ENCODE data around the gene LAMA2.

LAMA2 gene

GRCh38 chr6:129236001-129236517 lies 353.1 kb downstream of the LAMA2 start:
- DNase-seq = no peak

DNA sequence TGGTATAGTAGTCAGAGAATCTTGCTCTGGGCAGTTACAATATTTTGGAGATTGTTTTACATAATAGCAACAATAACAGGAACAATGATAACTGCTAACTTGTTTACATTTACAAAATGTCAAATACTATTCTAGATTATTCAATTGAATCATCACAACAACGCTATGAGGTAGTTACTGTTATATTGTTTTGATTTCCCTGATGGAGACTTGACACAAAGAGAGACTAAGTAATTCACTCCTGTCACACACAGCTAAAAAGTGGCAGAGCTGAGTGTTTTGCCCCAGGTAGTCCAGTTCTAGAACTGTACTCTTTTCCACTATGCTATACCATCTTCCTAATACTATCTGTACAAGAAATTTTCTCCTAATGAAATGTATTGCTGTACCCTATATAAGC lies 356.1 kb downstream of the LAMA2 start:
- DNase-seq = no peak

DNA sequence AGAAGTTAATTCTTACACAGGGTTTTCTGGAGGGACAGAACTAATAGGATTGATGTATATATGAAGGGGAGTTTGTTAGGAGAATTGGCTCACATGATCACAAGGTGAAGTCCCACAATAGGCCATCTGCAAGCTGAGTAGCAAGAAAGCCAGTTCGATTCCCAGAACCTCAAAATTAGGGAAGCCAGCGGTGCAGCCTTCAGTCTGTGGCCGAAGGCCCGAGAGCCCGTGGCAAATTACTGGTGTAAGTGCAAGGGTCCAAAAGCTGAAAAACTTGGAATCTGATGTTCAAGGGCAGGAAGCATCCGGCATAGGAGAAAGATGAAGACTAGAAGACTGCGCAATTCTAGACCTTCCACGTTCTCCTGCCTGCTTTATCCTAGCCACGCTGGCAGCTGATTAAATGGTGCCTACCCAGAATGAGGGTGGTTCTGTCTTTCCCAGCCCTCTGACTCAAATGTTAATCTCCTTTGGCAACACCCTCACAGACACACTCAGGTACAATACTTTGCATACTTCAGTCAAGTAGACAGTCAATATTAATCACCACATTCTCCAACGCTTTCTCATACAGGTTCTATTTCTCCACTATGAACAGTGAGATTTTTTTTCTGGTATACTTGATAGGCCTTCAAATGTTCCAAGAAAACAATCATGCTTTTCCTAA lies 357.0 kb downstream of the LAMA2 start:
- no peak for DNase-seq

GRCh38 chr6:129240492-129240853 lies 357.5 kb downstream of the LAMA2 start:
- no peak for DNase-seq

DNA sequence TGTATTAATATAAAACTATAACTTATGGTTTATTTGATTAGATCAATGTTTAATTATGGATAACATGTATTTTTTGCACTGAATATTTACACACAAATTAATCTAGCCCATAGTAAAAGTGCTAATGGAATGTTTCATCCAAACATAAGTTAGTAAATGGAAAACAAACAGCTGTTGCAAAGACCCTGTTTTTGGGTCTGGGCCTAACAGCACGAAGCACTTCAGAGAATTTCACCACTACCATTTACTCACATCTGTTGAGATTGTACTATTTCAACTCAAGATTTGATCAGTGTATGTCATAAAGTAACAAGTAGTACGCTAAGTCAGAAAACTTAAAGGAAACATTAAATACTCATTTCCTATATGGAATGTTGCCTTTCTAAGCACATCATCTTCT lies 359.6 kb downstream of the LAMA2 start:
- no peak for DNase-seq

- no peak for DNase-seq
Observed at GRCh38 chr6:129243377-129243776, 360.4 kb downstream of the LAMA2 start.

DNA sequence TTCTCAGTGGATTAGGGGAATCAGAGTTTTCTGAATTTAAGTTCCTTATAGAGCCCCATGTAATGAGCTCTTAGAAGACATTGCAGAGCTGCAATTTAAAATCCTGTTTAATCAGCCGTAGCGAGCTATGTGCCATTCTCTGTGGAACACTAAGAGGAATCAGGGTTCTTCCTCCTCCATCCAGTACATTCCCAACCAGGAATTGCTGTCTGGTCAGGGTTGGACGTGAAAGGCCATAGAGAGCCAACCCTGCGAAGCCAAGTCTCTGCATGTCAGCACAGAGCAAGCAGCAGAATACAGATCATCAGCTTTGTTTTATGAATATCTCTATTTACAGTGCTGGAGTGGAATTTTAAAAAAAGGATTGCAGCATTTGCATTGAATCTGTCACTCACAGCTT lies 366.0 kb downstream of the LAMA2 start:
- DNase-seq = no peak

DNA sequence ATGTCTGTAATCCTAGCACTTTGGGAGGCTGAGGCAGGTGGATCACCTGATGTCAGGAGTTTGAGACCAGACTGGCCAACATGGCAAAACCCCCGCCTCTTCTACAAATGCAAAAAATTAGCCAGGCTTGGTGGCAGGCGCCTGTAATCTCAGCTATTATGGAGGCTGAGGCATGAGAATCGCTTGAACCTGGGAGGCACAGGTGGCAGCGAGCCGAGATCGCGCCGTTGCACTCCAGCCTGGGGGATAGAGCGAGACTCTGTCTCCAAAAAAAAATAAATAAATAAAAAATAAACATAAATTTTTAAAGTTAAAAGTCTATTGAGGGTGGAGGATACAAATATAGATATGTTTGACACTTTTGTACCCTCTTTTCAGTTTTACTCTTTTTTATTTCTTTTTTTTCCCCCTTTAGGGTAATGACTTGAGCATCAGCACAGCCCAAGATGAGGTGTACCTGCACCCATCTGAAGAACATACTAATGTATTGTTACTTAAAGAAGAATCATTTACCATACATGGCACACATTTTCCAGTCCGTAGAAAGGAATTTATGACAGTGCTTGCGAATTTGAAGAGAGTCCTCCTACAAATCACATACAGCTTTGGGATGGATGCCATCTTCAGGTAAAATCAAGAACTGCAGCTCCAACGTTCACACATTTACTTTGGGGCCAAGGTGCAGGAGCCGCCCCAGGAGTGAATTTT lies 368.9 kb downstream of the LAMA2 start:
- no peak for DNase-seq

GRCh38 chr6:129252377-129253071 lies 369.6 kb downstream of the LAMA2 start:
- DNase-seq = no peak

DNA sequence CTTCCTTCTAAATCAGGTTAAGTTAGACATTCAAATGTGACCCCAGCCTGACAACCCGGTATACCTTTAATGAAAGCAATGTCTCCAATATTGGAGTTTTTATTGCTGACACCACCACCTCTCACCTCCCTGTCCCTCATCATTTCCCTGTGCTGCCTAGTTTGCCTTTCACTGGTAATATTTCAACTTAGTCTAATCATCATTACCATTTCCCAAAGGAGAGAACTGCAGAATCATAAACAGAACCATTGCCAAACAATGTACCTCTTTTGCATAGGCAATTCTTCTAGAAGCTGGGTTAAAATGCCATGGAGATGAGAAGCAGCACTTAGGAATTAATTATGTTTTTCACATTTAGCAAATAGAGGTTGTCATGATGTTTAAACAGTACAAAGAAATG lies 370.3 kb downstream of the LAMA2 start:
- DNase-seq = no peak

GRCh38 chr6:129253727-129254126 lies 370.8 kb downstream of the LAMA2 start:
- no peak for DNase-seq

DNA sequence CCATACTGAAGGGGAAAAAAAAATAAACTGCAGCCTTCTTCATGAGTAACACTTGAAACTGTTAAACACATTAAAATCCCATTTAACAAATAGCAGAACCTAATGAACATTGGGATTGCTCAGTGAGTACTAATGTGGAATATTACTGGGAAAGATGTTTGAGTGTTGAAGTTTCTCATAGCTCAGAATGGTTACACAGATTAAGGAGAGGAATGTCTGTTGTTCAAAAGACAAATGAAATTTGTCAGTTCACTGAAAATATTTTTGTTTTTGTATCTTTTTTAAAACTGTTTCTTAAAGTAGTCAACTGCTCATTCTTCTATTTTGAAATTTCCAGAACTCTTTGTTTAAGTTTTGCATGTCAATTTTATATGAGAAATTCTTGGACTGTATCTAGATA lies 374.3 kb downstream of the LAMA2 start:
- no peak for DNase-seq

- DNase-seq = no peak
Observed at GRCh38 chr6:129262661-129263060, 379.7 kb downstream of the LAMA2 start.

- DNase-seq = no peak
Observed at GRCh38 chr6:129263176-129263575, 380.2 kb downstream of the LAMA2 start.

DNA sequence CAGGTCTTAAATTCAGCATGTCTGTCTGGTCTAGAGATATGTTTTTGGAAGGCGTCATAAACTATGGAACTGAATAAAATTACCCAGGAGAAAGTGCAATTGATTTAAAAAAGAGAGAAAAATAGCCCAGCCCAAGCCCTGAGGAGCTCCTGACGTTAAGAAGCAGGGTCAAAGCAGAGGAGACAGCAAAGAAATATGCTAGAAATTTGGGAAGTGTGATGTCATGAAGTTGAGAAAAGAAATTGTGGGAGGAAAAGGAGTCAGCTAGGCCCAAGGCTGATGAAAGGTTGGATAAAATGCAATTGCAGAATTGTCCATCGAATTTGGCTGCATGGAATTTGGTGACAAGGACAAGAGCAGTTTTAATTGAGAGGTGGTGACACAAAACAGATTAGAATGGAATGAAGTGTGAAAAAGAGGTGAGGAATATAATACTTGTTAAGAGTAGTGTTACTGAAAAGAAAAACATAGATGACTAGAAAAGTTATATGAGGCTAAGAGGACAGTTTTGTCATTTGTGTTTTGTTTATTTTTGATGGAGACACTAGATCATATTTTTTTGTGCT lies 381.6 kb downstream of the LAMA2 start:
- no peak for DNase-seq

DNA sequence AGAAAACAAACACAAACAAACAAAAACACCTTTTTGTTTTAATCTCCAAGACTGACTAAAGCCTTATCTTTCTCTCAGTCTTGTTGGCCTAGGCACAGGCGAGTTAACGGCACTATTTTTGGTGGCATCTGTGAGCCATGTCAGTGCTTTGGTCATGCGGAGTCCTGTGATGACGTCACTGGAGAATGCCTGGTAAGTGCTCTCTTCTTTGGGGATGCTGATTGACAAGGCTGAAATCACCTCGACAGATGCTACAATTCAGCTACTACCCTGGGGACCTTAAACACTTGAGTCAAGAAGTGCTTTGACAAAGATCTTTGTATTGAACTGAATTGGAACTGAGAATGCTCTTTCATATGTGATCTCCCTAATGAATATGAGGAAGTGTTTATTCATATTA lies 384.1 kb downstream of the LAMA2 start:
- DNase-seq = no peak

- no peak for DNase-seq
Observed at GRCh38 chr6:129269076-129269475, 386.1 kb downstream of the LAMA2 start.

DNA sequence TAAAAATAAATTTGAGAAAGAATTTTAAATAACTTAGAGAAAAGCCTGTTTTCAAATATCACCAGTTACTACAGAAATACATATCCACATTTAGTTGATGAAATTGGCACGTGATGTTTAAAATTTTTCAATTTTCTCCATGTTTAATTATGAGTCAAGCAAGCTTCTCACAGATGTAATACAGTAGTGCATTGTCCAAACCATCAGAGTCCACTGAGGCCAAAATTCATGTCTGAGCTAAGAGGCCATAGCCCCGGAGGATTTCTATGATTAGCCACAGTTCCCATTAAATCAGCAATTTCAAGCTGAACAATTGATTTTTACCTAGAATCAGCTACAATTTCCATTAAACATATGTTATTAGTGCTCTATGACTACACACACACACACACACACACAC lies 387.0 kb downstream of the LAMA2 start:
- DNase-seq = no peak

- DNase-seq = no peak
Observed at GRCh38 chr6:129270450-129270849, 387.5 kb downstream of the LAMA2 start.

DNA sequence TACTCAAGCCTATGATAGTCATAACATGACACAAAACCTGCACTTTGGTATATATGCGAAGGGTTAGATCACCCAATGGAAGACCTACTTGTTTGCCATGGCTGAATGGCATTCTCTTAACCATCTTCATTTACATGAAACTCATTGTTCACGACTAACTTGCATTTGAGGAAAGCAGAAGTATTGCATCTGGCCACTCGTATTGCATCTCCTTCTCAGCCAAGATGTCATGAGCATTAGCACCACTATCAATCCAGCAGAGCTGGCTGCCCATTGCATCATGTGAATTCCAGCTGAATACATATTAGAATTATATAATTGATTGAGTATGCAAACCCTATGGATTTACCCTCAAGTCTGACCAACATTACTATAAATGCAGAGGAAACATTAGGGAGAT lies 390.2 kb downstream of the LAMA2 start:
- no peak for DNase-seq

- DNase-seq = no peak
Observed at GRCh38 chr6:129276461-129276860, 393.5 kb downstream of the LAMA2 start.

GRCh38 chr6:129276986-129277385 lies 394.0 kb downstream of the LAMA2 start:
- no peak for DNase-seq

DNA sequence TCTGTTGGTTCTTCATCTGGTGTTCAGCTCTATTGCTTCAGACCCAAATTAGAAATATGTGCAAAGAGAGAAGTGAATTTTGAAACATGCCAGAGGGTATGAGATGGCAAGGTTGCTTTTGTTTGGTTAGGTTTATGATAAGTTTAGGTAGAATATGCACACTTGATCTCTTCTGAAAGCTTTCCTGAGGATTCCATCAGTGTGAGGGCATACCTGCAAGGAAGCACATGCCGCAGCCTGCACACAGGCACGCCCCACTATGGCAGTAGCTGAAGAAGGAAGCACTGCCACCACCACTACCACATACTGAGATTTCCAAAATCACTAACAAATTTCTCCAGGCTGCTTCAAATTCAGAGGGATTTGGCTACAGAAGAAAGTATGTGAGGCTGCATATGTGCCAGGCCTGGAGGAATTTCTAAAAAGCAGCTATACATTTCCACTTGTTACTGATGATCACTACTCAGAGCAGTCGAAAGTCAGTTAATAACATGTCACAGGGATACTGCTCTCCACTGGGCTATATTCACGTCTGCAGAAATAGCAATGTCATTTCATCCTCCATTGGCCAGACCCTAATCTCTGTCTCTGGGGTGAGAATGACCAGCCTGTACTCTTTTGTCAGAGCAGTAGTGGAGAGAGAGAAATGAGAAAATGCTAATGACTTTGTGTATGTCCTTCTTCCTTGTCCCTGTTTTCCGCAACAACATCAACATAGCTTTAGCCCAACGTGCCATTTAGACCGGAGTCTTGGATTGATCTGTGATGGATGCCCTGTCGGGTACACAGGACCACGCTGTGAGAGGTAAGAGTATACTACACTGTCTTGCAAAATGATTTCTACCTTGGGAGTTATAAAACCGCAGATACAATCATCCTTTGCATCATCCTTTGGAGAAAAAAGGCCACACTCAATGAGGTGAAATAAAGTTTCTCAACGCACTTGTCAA lies 396.7 kb downstream of the LAMA2 start:
- DNase-seq = no peak

All from NCI-H1436 treated with DMSO at 0.1 percent for 48 hours (cell line).